HG02840 (cell line): ENCODE data around the gene ACOT12.
"Not testable (repeated sequence)": the region's sequence is repeated elsewhere in the genome, so short reads cannot be mapped to it uniquely, and the experiment has no call there.

Experiments
- ATAC-seq: cut with Tn5 transposase; IDR thresholded peaks from one replicate; pipeline ENCODE4 v1.9.1; 2021; ENCODE audit warnings: mild to moderate bottlenecking, moderate library complexity, moderate number of reproducible peaks; ENCODE audit not compliant: unreplicated experiment, low FRiP score

Gene ACOT12

GRCh38 chr5:81301271-81302015 is 92.5 kb downstream of the ACOT12 start, which contains the start of gene ZCCHC9:
ZCCHC9 (plus strand) TSS chr5:81301587; CDS start chr5:81304758, 3,171 bp downstream.
- peak; percentile 98 for ATAC-seq

DNA sequence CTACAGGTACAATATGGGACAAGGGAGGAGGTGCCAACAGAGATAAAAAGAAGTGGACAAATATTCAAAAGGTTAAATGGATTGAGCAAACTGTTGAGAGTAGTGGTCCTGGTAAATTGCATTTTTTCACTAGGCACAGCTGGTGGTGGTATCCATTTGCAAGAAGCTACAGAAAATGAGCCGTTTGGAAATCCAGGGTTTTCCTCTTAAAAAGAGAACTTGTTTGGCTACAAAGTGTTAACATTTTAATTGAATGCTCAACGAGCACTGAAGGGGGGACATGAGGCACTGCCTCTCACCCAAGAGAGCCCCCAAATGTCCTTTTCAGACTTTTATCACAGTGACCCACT is 93.0 kb downstream of the ACOT12 start:
- no peak for ATAC-seq

GRCh38 chr5:81297531-81297930 is 96.4 kb downstream of the ACOT12 start:
- no peak for ATAC-seq

DNA sequence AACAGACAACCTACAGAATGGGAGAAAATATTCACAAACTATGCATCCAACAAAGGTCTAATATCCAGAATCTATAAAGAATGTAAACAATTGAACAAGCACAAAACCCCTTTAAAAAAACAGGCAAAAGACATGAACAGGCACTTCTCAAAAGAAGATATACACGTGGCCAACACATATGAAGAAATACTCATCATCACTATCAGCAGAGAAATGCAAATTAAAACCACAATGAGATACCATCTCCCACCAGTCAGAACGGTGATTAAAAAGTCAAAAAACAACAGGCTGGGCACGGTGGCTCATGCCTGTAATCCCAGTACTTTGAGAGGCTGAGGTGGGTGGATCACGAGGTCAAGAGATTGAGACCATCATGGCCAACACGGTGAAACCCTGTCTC is 99.9 kb downstream of the ACOT12 start:
- not testable (repeated sequence) for ATAC-seq

- no peak for ATAC-seq
These were observed 101.8 kb downstream of the ACOT12 start for GRCh38 chr5:81292130-81292529.

DNA sequence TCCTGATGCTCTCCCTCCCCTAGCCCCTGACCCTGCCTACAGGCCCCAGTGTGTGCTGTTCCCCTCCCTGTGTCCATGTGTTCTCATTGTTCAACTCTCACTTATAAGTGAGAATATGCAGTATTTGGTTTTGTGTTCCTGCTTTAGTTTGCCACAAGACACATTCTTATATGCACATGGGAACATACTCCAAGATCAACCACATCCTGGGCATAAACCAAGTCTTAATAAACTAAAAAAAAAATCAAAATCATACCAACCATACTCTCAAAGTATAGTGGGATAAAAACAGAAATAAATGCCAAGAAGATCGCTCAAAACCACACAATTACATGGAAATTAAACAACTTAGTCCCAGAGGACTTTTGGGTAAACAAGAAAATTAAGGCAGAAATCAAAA is 103.8 kb downstream of the ACOT12 start:
- no peak for ATAC-seq

DNA sequence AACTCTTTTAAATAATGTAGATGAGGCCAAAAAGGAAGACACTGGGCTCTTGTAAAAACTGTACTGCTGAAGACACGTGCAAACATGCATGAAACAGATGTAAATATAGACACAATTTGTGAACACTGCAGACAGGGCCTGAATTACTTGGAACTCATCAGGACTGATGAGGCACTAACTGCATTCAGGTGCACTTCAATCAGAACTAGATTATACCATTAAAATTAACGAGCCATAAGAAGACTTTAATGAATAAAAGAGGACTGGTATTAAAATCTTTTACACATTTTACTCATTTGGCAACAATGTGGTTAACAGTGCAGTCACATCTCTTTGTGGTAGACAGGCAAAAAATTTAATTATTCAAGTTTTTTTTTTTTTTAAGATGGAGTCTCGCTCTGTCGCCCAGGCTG is 105.9 kb downstream of the ACOT12 start:
- ATAC-seq = no peak

- no peak for ATAC-seq
These were observed 107.8 kb downstream of the ACOT12 start for GRCh38 chr5:81286059-81286617.

DNA sequence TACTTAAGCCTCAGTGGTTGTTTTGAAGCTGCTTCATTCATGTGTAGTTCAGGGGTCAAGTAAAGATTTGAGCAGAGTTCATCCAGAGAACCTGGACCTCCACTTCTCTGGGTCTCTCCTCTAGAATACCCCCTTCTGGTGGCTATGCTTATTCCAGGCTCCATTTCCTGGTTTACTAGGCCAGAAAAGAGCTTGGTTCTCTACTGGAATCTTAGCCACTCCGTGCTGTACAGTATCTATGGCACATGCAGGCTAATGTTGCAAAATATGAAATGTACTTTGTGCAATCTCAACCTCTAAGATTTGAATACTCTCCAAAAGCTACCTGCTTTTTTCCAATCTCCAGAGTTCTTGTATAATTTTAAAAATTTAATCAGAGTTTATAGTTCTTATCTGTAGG is 110.0 kb downstream of the ACOT12 start:
- ATAC-seq = no peak
